ENCODE measurements around the gene LILRB4. TPM values are rescaled to one million over a fixed set of nuclear protein-coding genes. Genes with fewer than 3 reads are reported as not detected.
"Not testable (repeated sequence)": the region's sequence is repeated elsewhere in the genome, so short reads cannot be mapped to it uniquely, and the experiment has no call there.

LILRB4 gene
- total RNA-seq, 3 donors from 2014 or later (not counting 1 experiment from before 2014, with no cell fraction given) = 1.5 to 3.6 (median 2.5) TPM

GRCh38 chr19:54696117-54696548 is 33.3 kb downstream of the LILRB4 start:
- intact Hi-C loops (cut with micrococcal nuclease) = loop anchor here (10.0 kb wide), 4 partner anchors 109 to 209 kb away; partner anchors contain the start of genes KIR2DL4, KIR2DS4 and NCR1
- ATAC-seq = no peak
- H3K27ac ChIP-seq (ENCODE audit: low read length) = no peak overlapping the region
- Mint-ChIP-seq H3K27ac (peak overlapping the region in 1 of 2 donors; percentile 78), H3K4me1 (peaks cover 37 to 45% of the 10 kb centered on the region in 2 donors), H3K27me3 (ENCODE audit: low read depth in 2 of 2) (peaks cover 39 to 42% of the 10 kb centered on the region in 2 donors), H3K9me3 (no peaks in the 10 kb centered on the region), H3K36me3 (no peaks in the 10 kb centered on the region), H3K4me3 (peak overlapping the region; percentile 40)
- WGBS (ENCODE audit: insufficient coverage) = 64% methylated on average over 8 of the region's 8 CpGs
- no peak overlapping the region for H3K4me3 ChIP-seq (ENCODE audit: low read length)
- no peaks in the 10 kb centered on the region for H3K36me3 ChIP-seq (ENCODE audit: control insufficient read depth, insufficient read depth, low read length)
- no peak for TF ChIP-seq CTCF (IDR thresholded peaks at IDR 0.05)
- peaks cover 34% of the 10 kb centered on the region for H3K4me1 ChIP-seq (ENCODE audit: control insufficient read depth, insufficient read depth, low read length)
- no peak for DNase-seq
- H3K27me3 ChIP-seq (ENCODE audit: control insufficient read depth, insufficient read depth, low read length) = peaks cover 4% of the 10 kb centered on the region
- no peaks in the 10 kb centered on the region for H3K9me3 ChIP-seq (ENCODE audit: control insufficient read depth, insufficient read depth, low read length)

- H3K9me3 Mint-ChIP-seq = no peaks in the 10 kb centered on the region
- no peak for DNase-seq
- H3K27ac Mint-ChIP-seq = no peak overlapping the region
- intact Hi-C loops (cut with micrococcal nuclease) = loop anchor here (10.0 kb wide), 4 partner anchors 108 to 208 kb away; partner anchors contain the start of genes KIR2DL4, KIR2DS4 and NCR1
- Histone ChIP-seq H3K4me3 (ENCODE audit: low read length) (no peak overlapping the region), H3K27me3 (ENCODE audit: control insufficient read depth, insufficient read depth, low read length) (peaks cover 4% of the 10 kb centered on the region), H3K36me3 (ENCODE audit: control insufficient read depth, insufficient read depth, low read length) (no peaks in the 10 kb centered on the region), H3K27ac (ENCODE audit: low read length) (no peak overlapping the region), H3K4me1 (ENCODE audit: control insufficient read depth, insufficient read depth, low read length) (peaks cover 32% of the 10 kb centered on the region), H3K9me3 (ENCODE audit: control insufficient read depth, insufficient read depth, low read length) (no peaks in the 10 kb centered on the region)
- no peak for ATAC-seq
- peaks cover 37 to 44% of the 10 kb centered on the region in 2 donors for H3K4me1 Mint-ChIP-seq
- peaks cover 41 to 42% of the 10 kb centered on the region in 2 donors for H3K27me3 Mint-ChIP-seq (ENCODE audit: low read depth in 2 of 2)
- no peaks in the 10 kb centered on the region for H3K36me3 Mint-ChIP-seq
- TF ChIP-seq CTCF (IDR thresholded peaks at IDR 0.05) = no peak
- H3K4me3 Mint-ChIP-seq = peak overlapping the region; percentile 25
- WGBS (ENCODE audit: insufficient coverage) = 70% methylated on average over 2 of the region's 2 CpGs
Measured at GRCh38 chr19:54696766-54697165, 34.0 kb downstream of the LILRB4 start.

- H3K36me3 ChIP-seq (ENCODE audit: control insufficient read depth, insufficient read depth, low read length); H3K9me3 Mint-ChIP-seq; H3K27ac ChIP-seq (ENCODE audit: low read length); ATAC-seq; H3K9me3 ChIP-seq (ENCODE audit: control insufficient read depth, insufficient read depth, low read length); H3K36me3 Mint-ChIP-seq; DNase-seq; H3K4me3 Mint-ChIP-seq; H3K27me3 ChIP-seq (ENCODE audit: control insufficient read depth, insufficient read depth, low read length); H3K4me3 ChIP-seq (ENCODE audit: low read length); H3K27ac Mint-ChIP-seq: not testable (repeated sequence)
- 93% methylated on average over 13 of the region's 13 CpGs for WGBS (ENCODE audit: insufficient coverage)
- H3K4me1 ChIP-seq (ENCODE audit: control insufficient read depth, insufficient read depth, low read length) = peaks cover 28% of the 10 kb centered on the region
- Mint-ChIP-seq H3K4me1 (peaks cover 33 to 42% of the 10 kb centered on the region in 2 donors), H3K27me3 (ENCODE audit: low read depth in 2 of 2) (peaks cover 36 to 39% of the 10 kb centered on the region in 2 donors)
- intact Hi-C loops (cut with micrococcal nuclease) = loop anchor here (10.0 kb wide), 4 partner anchors 107 to 207 kb away; partner anchors contain the start of genes KIR2DL4, KIR2DS4 and NCR1
Measured at GRCh38 chr19:54697716-54698115, 34.9 kb downstream of the LILRB4 start.

DNA sequence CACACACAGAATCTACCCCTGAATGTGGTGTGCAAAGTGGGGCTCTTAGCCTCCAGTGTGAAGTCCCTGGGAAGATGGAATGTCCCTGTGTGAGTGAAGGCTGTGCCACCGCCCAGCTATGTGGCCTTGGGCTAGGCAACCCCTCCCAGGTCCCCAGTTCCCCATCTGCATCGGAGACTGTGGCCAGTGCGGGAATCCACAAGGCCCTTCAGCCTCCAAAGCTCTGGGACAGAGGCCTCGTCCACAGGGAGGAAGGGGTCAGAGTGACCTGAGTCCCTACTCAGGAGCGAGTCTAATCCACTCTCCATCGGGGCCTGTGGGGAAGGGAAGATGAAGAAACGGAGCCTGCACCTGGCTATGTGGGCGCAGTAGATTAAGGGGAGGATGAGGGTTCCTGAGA is 42.1 kb downstream of the LILRB4 start:
- peaks cover 12% of the 10 kb centered on the region for H3K27me3 ChIP-seq (ENCODE audit: control insufficient read depth, insufficient read depth, low read length)
- WGBS (ENCODE audit: insufficient coverage) = 87% methylated on average over 8 of the region's 8 CpGs
- peaks cover 28% of the 10 kb centered on the region for H3K4me1 ChIP-seq (ENCODE audit: control insufficient read depth, insufficient read depth, low read length)
- H3K36me3 Mint-ChIP-seq = no peaks in the 10 kb centered on the region
- peaks cover 49 to 55% of the 10 kb centered on the region in 2 donors for H3K27me3 Mint-ChIP-seq (ENCODE audit: low read depth in 2 of 2)
- DNase-seq (no peak), ATAC-seq (no peak)
- peaks cover 42 to 67% of the 10 kb centered on the region in 2 donors for H3K4me1 Mint-ChIP-seq
- intact Hi-C loops (cut with micrococcal nuclease) = loop anchor here (5.0 kb wide), 1 partner anchor 32 kb away; the partner anchor contains the start of gene KIR2DL3
- TF ChIP-seq CTCF (IDR thresholded peaks at IDR 0.05) = no peak
- H3K9me3 ChIP-seq (ENCODE audit: control insufficient read depth, insufficient read depth, low read length) = no peaks in the 10 kb centered on the region
- no peak overlapping the region for H3K27ac ChIP-seq (ENCODE audit: low read length)
- no peaks in the 10 kb centered on the region for H3K9me3 Mint-ChIP-seq
- no peak overlapping the region for H3K27ac Mint-ChIP-seq
- peak overlapping the region; percentile 15 for H3K4me3 Mint-ChIP-seq
- no peaks in the 10 kb centered on the region for H3K36me3 ChIP-seq (ENCODE audit: control insufficient read depth, insufficient read depth, low read length)
- H3K4me3 ChIP-seq (ENCODE audit: low read length) = no peak overlapping the region
